Measurements from ENCODE around the gene KPTN. TPM values are rescaled to one million over a fixed set of nuclear protein-coding genes. Genes with fewer than 3 reads are reported as not detected.

KPTN gene
- total and polyA plus RNA-seq, 2 of the 13 experiments (the other 11 are each of a cell fraction or from before 2014, with no cell fraction given): 9.1 to 13.3 TPM

GRCh38 chr19:47483800-47484690 lies at the start of gene KPTN (continued):
- TF ChIP-seq, protein P1, sequence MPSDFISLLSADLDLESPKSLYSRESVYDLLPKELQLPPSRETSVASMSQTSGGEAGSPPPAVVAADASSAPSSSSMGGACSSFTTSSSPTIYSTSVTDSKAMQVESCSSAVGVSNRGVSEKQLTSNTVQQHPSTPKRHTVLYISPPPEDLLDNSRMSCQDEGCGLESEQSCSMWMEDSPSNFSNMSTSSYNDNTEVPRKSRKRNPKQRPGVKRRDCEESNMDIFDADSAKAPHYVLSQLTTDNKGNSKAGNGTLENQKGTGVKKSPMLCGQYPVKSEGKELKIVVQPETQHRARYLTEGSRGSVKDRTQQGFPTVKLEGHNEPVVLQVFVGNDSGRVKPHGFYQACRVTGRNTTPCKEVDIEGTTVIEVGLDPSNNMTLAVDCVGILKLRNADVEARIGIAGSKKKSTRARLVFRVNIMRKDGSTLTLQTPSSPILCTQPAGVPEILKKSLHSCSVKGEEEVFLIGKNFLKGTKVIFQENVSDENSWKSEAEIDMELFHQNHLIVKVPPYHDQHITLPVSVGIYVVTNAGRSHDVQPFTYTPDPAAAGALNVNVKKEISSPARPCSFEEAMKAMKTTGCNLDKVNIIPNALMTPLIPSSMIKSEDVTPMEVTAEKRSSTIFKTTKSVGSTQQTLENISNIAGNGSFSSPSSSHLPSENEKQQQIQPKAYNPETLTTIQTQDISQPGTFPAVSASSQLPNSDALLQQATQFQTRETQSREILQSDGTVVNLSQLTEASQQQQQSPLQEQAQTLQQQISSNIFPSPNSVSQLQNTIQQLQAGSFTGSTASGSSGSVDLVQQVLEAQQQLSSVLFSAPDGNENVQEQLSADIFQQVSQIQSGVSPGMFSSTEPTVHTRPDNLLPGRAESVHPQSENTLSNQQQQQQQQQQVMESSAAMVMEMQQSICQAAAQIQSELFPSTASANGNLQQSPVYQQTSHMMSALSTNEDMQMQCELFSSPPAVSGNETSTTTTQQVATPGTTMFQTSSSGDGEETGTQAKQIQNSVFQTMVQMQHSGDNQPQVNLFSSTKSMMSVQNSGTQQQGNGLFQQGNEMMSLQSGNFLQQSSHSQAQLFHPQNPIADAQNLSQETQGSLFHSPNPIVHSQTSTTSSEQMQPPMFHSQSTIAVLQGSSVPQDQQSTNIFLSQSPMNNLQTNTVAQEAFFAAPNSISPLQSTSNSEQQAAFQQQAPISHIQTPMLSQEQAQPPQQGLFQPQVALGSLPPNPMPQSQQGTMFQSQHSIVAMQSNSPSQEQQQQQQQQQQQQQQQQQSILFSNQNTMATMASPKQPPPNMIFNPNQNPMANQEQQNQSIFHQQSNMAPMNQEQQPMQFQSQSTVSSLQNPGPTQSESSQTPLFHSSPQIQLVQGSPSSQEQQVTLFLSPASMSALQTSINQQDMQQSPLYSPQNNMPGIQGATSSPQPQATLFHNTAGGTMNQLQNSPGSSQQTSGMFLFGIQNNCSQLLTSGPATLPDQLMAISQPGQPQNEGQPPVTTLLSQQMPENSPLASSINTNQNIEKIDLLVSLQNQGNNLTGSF (CRISPR knock-in tag; IDR thresholded peaks at IDR 0.05): peak; percentile 41; the same call in 1 of the 2 replicates
- TF ChIP-seq SMC3 (IDR thresholded peaks at IDR 0.05; ENCODE audit: low read length) (peak; percentile 29; the same call in 1 of the 2 replicates), SIN3B (IDR thresholded peaks at IDR 0.05; ENCODE audit: low read length) (no peak; the same call in 1 of the 2 replicates), RFXANK (CRISPR knock-in tag; IDR thresholded peaks at IDR 0.05) (no peak), STAG1 (CRISPR knock-in tag; IDR thresholded peaks at IDR 0.05) (peak; percentile 59), HDAC2 (CRISPR knock-in tag; IDR thresholded peaks at IDR 0.05) (no peak), RXRB (CRISPR knock-in tag; IDR thresholded peaks at IDR 0.05; ENCODE audit: borderline replicate concordance) (peak; percentile 15; the same call in 1 of the 2 replicates), TEAD3 (CRISPR knock-in tag; optimal IDR thresholded peaks at IDR 0.05; ENCODE audit: borderline replicate concordance) (peak; percentile 97), ZNF501 (CRISPR knock-in tag; IDR thresholded peaks at IDR 0.05) (peak; percentile 93), EHMT2 (IDR thresholded peaks at IDR 0.05; ENCODE audit: borderline replicate concordance, low read depth, low read length) (no peak), ZNF367 (CRISPR knock-in tag; IDR thresholded peaks at IDR 0.05; ENCODE audit: borderline replicate concordance) (peak; percentile 50; the same call in 1 of the 2 replicates), CAMTA2 (CRISPR knock-in tag; IDR thresholded peaks at IDR 0.05; ENCODE audit: borderline replicate concordance) (no peak), ZSCAN22 (CRISPR knock-in tag; IDR thresholded peaks at IDR 0.05) (no peak), ZNF780A (CRISPR knock-in tag; IDR thresholded peaks at IDR 0.05) (no peak), SP5 (CRISPR knock-in tag; IDR thresholded peaks at IDR 0.05; ENCODE audit: borderline replicate concordance, low read depth) (peak; percentile 34; the same call in 1 of the 2 replicates), NR2C2 (CRISPR knock-in tag; IDR thresholded peaks at IDR 0.05; ENCODE audit: borderline replicate concordance) (0 out of 2 replicates have a peak, but pooled peaks have one; percentile 66), FOSL1 (CRISPR knock-in tag; IDR thresholded peaks at IDR 0.05; ENCODE audit: borderline replicate concordance) (no peak), ZMAT3 (CRISPR knock-in tag; conservative IDR thresholded peaks at IDR 0.05) (no peak), CENPX (CRISPR knock-in tag; IDR thresholded peaks at IDR 0.05) (no peak), ZNF597 (CRISPR knock-in tag; IDR thresholded peaks at IDR 0.05) (no peak), HNF1B (CRISPR knock-in tag; IDR thresholded peaks at IDR 0.05) (peak; percentile 21; the same call in 1 of the 2 replicates)
- TF ChIP-seq, protein P2, sequence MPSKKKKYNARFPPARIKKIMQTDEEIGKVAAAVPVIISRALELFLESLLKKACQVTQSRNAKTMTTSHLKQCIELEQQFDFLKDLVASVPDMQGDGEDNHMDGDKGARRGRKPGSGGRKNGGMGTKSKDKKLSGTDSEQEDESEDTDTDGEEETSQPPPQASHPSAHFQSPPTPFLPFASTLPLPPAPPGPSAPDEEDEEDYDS (CRISPR knock-in tag; IDR thresholded peaks at IDR 0.05): peak; percentile 11; the same call in 1 of the 2 replicates
